ENCODE measurements around the gene S1PR4.
"Not testable (repeated sequence)": the region's sequence is repeated elsewhere in the genome, so short reads cannot be mapped to it uniquely, and the experiment has no call there.

The S1PR4 gene

GRCh38 chr19:3183721-3184641 is 5.4 kb downstream of the S1PR4 start:
- no peak for DNase-seq

- peak in 2 of 4 experiments; percentile 76 for DNase-seq
Observed at GRCh38 chr19:3184847-3185460, 6.4 kb downstream of the S1PR4 start.

- peak; percentile 96 to 98 (median 97) for DNase-seq
Observed at GRCh38 chr19:3185461-3186159, 7.0 kb downstream of the S1PR4 start, which contains the start of gene NCLN. NCLN (plus strand) TSS chr19:3185930; CDS start chr19:3186031, 101 bp downstream.

DNA sequence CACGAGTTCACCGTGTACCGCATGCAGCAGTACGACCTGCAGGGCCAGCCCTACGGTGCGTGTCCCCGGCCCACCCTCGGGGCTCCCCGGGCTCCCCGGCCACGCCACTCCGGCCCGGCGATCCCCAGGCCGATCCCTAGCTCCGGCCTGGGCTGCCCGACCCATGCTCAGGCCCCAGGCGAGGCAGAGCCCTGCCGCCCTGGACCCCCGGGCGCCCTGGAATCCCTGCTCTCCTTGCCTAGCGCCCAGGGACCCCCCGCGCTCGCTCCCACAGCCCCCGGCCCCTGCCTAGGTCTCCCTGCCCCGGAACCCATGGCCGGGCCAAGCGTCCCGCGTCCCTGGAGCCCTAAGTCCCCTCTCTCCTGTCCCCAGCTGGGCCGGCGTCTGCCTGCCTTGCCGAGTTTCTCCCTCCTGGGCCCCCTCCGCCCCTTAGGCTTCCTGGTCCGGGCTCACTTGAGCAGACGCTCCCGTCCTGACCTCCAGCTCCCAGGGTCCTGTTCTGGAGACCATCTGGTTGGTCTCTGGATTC is 7.7 kb downstream of the S1PR4 start:
- DNase-seq = peak in 2 of 4 experiments; percentile 24 to 39

GRCh38 chr19:3186891-3187661 is 8.5 kb downstream of the S1PR4 start:
- peak; percentile 44 to 70 (median 68) for DNase-seq

DNA sequence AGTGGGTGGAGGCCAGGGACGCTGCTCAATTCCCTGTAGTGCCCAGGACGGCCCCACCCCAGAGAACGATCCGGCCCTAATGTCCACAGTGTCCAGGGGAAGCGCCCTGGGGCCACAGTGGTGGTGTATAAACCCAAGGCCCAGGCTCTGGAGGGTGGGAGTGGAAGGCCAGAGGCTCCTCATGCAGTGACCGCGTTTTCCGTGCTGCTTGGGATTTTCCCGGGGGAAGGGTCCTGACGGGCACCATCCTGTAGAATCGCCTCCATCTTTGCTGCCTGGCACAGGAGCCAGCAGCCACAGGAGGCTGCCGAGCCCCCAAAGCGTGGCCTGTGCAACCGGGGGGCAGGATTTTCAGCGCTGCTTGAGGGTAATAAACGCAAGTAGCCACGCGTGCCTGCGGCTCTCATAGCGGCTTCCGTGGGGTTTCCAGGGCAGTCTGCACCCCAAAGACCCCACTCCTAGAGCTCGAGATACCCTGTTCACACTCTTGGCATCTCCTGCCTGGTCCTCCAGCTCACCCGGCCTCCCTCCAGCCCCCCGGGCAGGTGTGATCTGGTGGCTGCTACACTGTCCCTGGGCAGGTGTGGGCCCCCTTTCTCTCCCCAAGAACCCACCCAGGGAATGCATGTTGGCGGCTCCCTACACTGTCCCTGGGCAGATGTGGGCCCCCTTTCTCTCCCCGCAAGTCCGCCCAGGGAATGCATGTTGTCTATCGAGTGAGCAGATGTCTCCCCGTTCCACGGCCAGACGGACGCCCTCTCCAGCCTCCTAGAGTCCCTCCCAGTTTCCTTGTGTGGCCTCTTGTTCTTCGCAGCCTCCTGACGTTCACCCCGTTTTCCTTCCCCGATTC is 9.3 kb downstream of the S1PR4 start:
- DNase-seq = no peak

GRCh38 chr19:3188627-3189596 is 10.3 kb downstream of the S1PR4 start:
- DNase-seq = peak in 2 of 4 experiments; percentile 39 to 59

DNA sequence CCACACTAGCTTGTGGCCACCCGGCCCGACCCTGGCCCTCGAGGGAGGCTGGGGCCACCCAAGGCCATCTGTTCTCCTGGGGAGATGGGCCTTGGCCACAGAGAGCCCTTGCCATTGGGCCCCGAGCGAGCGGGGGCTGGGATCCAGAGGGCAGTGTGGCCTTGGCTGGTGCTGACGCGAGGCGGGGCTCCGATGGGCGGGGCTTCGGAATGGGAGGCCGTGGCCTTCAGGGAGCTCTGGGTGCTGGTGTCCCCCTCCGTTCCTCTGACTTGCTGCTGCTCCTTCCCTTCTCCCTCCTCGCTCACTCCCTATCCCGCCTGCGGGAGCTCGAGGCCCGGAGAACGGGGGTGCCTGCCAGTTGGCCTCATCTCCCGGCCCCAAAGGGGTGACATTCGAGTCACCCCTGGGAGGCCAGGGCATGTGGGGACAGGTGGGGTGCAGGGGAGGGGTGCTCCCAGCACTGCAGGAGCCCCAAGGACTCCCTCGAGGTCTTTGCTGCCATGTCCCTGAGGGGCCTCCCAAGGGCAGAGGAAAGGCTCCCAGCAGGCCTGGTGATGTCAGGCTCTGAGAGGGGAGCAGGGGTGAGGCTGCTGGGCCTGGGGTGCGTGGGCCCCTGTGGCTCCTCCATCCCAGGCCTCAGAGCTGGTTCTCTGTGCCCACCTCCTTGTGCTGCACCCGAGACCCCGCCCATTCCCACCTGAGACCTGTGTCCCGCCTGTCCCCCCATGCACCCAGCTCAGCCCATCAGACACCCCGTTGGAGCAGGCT is 11.3 kb downstream of the S1PR4 start:
- DNase-seq = no peak

- no peak for DNase-seq
Observed at GRCh38 chr19:3190470-3190770, 11.9 kb downstream of the S1PR4 start.

GRCh38 chr19:3190921-3191805 is 12.6 kb downstream of the S1PR4 start:
- DNase-seq = no peak

DNA sequence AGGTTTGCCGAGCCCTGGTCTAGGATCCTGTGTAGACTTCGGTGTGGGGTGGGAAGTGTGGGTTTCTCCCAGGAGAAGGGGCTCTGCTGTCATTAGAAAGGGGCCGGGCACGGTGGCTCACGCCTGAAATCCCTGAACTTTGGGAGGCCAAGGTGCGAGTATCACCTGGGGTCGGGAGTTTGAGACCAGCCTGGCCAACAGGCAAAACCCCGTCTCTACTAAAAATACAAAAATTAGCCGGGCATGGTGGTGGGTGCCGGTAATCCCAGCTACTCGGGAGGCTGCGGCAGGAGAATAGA is 13.2 kb downstream of the S1PR4 start:
- DNase-seq = not testable (repeated sequence)

GRCh38 chr19:3192228-3192635 is 13.7 kb downstream of the S1PR4 start:
- DNase-seq = no peak

DNA sequence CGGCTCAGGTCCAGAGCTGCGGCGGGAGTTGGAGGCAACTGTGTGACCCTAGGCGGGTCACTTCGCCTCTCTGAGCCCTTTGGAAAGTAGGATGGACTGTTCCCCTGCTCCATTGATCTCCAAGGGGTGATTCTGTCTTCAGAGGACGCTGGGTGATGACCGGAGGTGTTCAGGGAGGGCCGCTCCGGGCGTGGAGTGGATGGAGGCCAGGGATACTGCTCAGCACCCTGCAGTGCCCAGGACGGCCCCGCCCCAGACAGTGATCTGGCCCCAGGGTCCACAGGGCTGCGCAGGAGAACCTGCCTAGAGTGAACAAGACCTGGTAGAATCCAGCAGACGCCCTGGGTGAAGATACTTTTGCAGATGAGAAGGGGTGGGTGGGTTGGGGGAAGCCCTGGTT is 14.1 kb downstream of the S1PR4 start:
- no peak for DNase-seq

GRCh38 chr19:3193256-3194105 is 14.9 kb downstream of the S1PR4 start:
- DNase-seq = peak in 2 of 4 experiments; percentile 19 to 27

- DNase-seq = no peak
Observed at GRCh38 chr19:3194106-3195087, 15.8 kb downstream of the S1PR4 start.
